H9 (cell line): Measurements from ENCODE around the gene ELOVL2. TPM values are rescaled to one million over a fixed set of nuclear protein-coding genes. Genes with fewer than 3 reads are reported as not detected.

ENCODE experiments used
- DNase-seq: peaks from one replicate; pipeline ENCODE4 v3.0.0-alpha.2; 2017
- H2AFZ ChIP-seq: one replicate; pipeline ENCODE4 v1.6.1; 2013; ENCODE audit warnings: mild to moderate bottlenecking, low read length, control low read depth, moderate library complexity
- H2AK5ac ChIP-seq: 2 replicates; pipeline ENCODE4 v1.6.1; 2013; ENCODE audit warnings: low read length, control low read depth, mixed read lengths; ENCODE audit not compliant: insufficient read length
- H2BK120ac ChIP-seq: one replicate; pipeline ENCODE4 v1.6.1; 2013; ENCODE audit warnings: low read depth, mild to moderate bottlenecking, low read length, control low read depth, inconsistent platforms; ENCODE audit not compliant: poor library complexity, severe bottlenecking
- H2BK12ac ChIP-seq: 2 replicates; pipeline ENCODE4 v1.6.1; 2013; ENCODE audit warnings: low read length, control low read depth, mixed read lengths, low read depth; ENCODE audit not compliant: insufficient read length
- H2BK15ac ChIP-seq: 2 replicates; pipeline ENCODE4 v1.6.1; 2013; ENCODE audit warnings: low read depth, low read length, control low read depth
- H2BK20ac ChIP-seq: one replicate; pipeline ENCODE4 v1.6.1; 2013; ENCODE audit warnings: low read depth, mild to moderate bottlenecking, low read length, control low read depth, inconsistent platforms; ENCODE audit not compliant: poor library complexity, severe bottlenecking
- H2BK5ac ChIP-seq: 2 replicates; pipeline ENCODE4 v1.6.1; 2013; ENCODE audit warnings: low read length, control low read depth, mixed read lengths; ENCODE audit not compliant: insufficient read length
- H3K14ac ChIP-seq: 2 replicates; pipeline ENCODE4 v1.6.1; 2013; ENCODE audit warnings: low read length, control low read depth; ENCODE audit not compliant: insufficient read depth
- H3K18ac ChIP-seq: 2 replicates; pipeline ENCODE4 v1.6.1; 2013; ENCODE audit warnings: low read depth, mild to moderate bottlenecking, mixed read lengths, low read length, control low read depth; ENCODE audit not compliant: insufficient read length
- H3K23ac ChIP-seq: 2 replicates; pipeline ENCODE4 v1.6.1; 2013; ENCODE audit warnings: low read length, control low read depth, mixed read lengths, low read depth; ENCODE audit not compliant: insufficient read length
- H3K23me2 ChIP-seq: 2 replicates; pipeline ENCODE4 v1.6.1; 2013; ENCODE audit warnings: low read depth, mild to moderate bottlenecking, mixed read lengths, low read length, control low read depth; ENCODE audit not compliant: insufficient read length, poor library complexity, severe bottlenecking
- H3K27ac ChIP-seq: 2 replicates; pipeline ENCODE4 v1.5.1; 2013; ENCODE audit warnings: low read length, control low read depth, mixed read lengths, low read depth; ENCODE audit not compliant: insufficient read length
- H3K27me3 ChIP-seq: 2 replicates; pipeline ENCODE4 v1.6.1; 2013; ENCODE audit warnings: low read length, control low read depth, inconsistent platforms; ENCODE audit not compliant: insufficient read depth
- H3K4ac ChIP-seq: 2 replicates; pipeline ENCODE4 v1.6.1; 2013; ENCODE audit warnings: low read depth, mild to moderate bottlenecking, control low read depth, inconsistent platforms, low read length, moderate library complexity
- H3K4me1 ChIP-seq: 2 replicates; pipeline ENCODE4 v1.6.1; 2013; ENCODE audit warnings: low read length, control low read depth, inconsistent platforms; ENCODE audit not compliant: insufficient read depth
- H3K4me2 ChIP-seq: 2 replicates; pipeline ENCODE4 v1.6.1; 2013; ENCODE audit warnings: low read length, control low read depth, mixed read lengths; ENCODE audit not compliant: insufficient read length, insufficient read depth
- H3K56ac ChIP-seq: 2 replicates; pipeline ENCODE4 v1.6.1; 2013; ENCODE audit warnings: low read depth, mild to moderate bottlenecking, mixed read lengths, low read length, control low read depth; ENCODE audit not compliant: insufficient read length
- H3K79me1 ChIP-seq: 2 replicates; pipeline ENCODE4 v1.6.1; 2013; ENCODE audit warnings: low read depth, mild to moderate bottlenecking, moderate library complexity, low read length, control low read depth, inconsistent platforms; ENCODE audit not compliant: insufficient read depth, poor library complexity, severe bottlenecking
- H3K79me2 ChIP-seq: 2 replicates; pipeline ENCODE4 v1.6.1; 2013; ENCODE audit warnings: low read length, control low read depth, inconsistent platforms; ENCODE audit not compliant: insufficient read depth
- H3K9ac ChIP-seq: 2 replicates; pipeline ENCODE4 v1.6.1; 2013; ENCODE audit warnings: low read length, control low read depth, mixed read lengths; ENCODE audit not compliant: insufficient read length; ENCODE audit errors: extremely low read depth
- H3K9me3 ChIP-seq: one replicate; pipeline ENCODE4 v1.6.1; 2013; ENCODE audit warnings: low read depth, low read length, inconsistent platforms; ENCODE audit not compliant: control insufficient read depth
- H3T11ph ChIP-seq: one replicate; pipeline ENCODE4 v1.6.1; 2013; ENCODE audit warnings: mild to moderate bottlenecking, low read length, control low read depth, inconsistent platforms
- H4K20me1 ChIP-seq: one replicate; pipeline ENCODE4 v1.6.1; 2013; ENCODE audit not compliant: control insufficient read depth, insufficient read length, insufficient read depth
- H4K5ac ChIP-seq: 2 replicates; pipeline ENCODE4 v1.6.1; 2013; ENCODE audit warnings: low read depth, mild to moderate bottlenecking, mixed read lengths, low read length, control low read depth; ENCODE audit not compliant: insufficient read length
- H4K8ac ChIP-seq: replicated peaks from 2 replicates; pipeline ENCODE4 v1.6.1; 2013; ENCODE audit warnings: low read length, control low read depth, mixed read lengths, low read depth; ENCODE audit not compliant: insufficient read length
- H4K91ac ChIP-seq: 2 replicates; pipeline ENCODE4 v1.6.1; 2013; ENCODE audit warnings: low read depth, mild to moderate bottlenecking, moderate library complexity, mixed read lengths, low read length, control low read depth; ENCODE audit not compliant: insufficient read length
- H3K27ac Mint-ChIP-seq, 3 experiments: 2 replicates in 2 of 3; 3 replicates in 1 of 3; pipeline ENCODE4 v1.8.0; 2020 to 2021; ENCODE audit warnings: mixed read lengths in 3 of 3, mild to moderate bottlenecking in 1 of 3, moderate library complexity in 1 of 3
- H3K27me3 Mint-ChIP-seq: 2 replicates; pipeline ENCODE4 v1.8.0; 2021; ENCODE audit warnings: low read depth, mild to moderate bottlenecking, moderate library complexity, mixed read lengths
- H3K36me3 Mint-ChIP-seq, 3 experiments: 2 replicates in 2 of 3; 3 replicates in 1 of 3; pipeline ENCODE4 v1.8.0; 2020 to 2021; ENCODE audit warnings: low read depth in 3 of 3, mixed read lengths in 3 of 3; ENCODE audit not compliant: insufficient read depth in 1 of 3
- H3K4me1 Mint-ChIP-seq, 2 experiments: 2 replicates each; pipeline ENCODE4 v1.8.0; 2020; ENCODE audit warnings: mixed read lengths in 2 of 2
- H3K4me3 Mint-ChIP-seq, 2 experiments: 2 replicates in 1 of 2; 3 replicates in 1 of 2; pipeline ENCODE4 v1.8.0; 2020 to 2021; ENCODE audit warnings: mild to moderate bottlenecking in 2 of 2, mixed read lengths in 2 of 2, moderate library complexity in 1 of 2
- H3K9me3 Mint-ChIP-seq, 2 experiments: 2 replicates in 1 of 2; 3 replicates in 1 of 2; pipeline ENCODE4 v1.8.0; 2020; ENCODE audit warnings: mild to moderate bottlenecking in 2 of 2, mixed read lengths in 2 of 2, moderate library complexity in 1 of 2
- WGBS: extraction: QIAGEN DNeasy Blood & Tissue Kit; methylation state at CpG from one replicate; pipeline ENCODE4 v1.1.7; 2013; ENCODE audit warnings: missing lambda C conversion rate, low lambda C conversion rate, mixed read lengths; ENCODE audit not compliant: insufficient read length; ENCODE audit errors: extremely low coverage; 5-methylcytosine and 5-hydroxymethylcytosine counted together
- total RNA-seq: library from RNA; stranded (reverse); gene quantifications from 2 replicates; pipeline ENCODE4 v1.2.1, GENCODE V29; 2021
- TF ChIP-seq, protein P1 (sequence below): fragments of 200-600 bp; sonication (generic); conservative IDR thresholded peaks from 3 replicates; pipeline ENCODE4 v1.8.0; 2021; ENCODE audit warnings: antibody characterized with exemption, mild to moderate bottlenecking

ELOVL2 gene
- total RNA-seq, 1 experiment from 2014 or later = 0.57 TPM

DNA sequence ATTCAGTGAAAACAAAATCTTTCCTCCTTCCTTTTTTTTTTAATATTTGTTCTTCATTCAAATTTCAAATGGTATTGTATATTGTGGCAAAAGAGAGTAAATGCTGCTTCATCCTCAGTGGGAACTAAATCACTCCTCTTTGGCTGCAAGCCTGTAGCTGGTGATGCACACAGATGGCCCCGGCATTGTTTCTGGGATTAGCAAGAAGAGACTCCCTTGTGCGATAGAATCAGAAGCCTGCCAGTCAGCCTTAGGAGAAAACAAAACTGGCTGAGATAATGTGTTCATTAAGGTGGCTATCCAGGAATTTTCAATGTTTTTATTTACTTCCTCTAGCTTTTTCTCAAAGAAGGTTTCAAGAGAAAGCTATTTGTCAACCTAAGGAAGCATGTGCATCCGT is 20.7 kb upstream of the ELOVL2 start:
- WGBS = no CpG with 5 or more reads among the region's 3 CpGs
- Mint-ChIP-seq H3K4me3 (no peak overlapping the region), H3K9me3 (no peaks in the 10 kb centered on the region), H3K27ac (no peak overlapping the region), H3K4me1 (peaks cover 4 to 8% of the 10 kb centered on the region in 2 experiments; a peak in 3 of 4 replicates), H3K27me3 (no peaks in the 10 kb centered on the region; the same call in 1 of the 2 replicates), H3K36me3 (no peaks in the 10 kb centered on the region)
- Histone ChIP-seq H3K9me3 (no peaks in the 10 kb centered on the region), H2AK5ac (no peak overlapping the region), H2AFZ (no peak overlapping the region), H3K4me2 (no peak overlapping the region), H3K18ac (no peak overlapping the region), H2BK12ac (no peak overlapping the region), H2BK120ac (no peak overlapping the region), H4K5ac (no peak overlapping the region), H3T11ph (no peak overlapping the region), H4K91ac (no peak overlapping the region), H2BK20ac (no peak overlapping the region), H3K56ac (no peak overlapping the region), H2BK5ac (no peak overlapping the region), H3K27ac (no peak overlapping the region), H3K23me2 (no peaks in the 10 kb centered on the region), H4K20me1 (no peaks in the 10 kb centered on the region), H4K8ac (no peak overlapping the region), H3K4me1 (no peaks in the 10 kb centered on the region; the same call in 1 of the 2 replicates), H3K27me3 (no peaks in the 10 kb centered on the region), H3K79me2 (no peaks in the 10 kb centered on the region), H3K23ac (no peak overlapping the region), H3K79me1 (no peaks in the 10 kb centered on the region), H2BK15ac (no peak overlapping the region), H3K4ac (no peak overlapping the region), H3K9ac (no peak overlapping the region), H3K14ac (no peak overlapping the region)
- TF ChIP-seq, protein P1, sequence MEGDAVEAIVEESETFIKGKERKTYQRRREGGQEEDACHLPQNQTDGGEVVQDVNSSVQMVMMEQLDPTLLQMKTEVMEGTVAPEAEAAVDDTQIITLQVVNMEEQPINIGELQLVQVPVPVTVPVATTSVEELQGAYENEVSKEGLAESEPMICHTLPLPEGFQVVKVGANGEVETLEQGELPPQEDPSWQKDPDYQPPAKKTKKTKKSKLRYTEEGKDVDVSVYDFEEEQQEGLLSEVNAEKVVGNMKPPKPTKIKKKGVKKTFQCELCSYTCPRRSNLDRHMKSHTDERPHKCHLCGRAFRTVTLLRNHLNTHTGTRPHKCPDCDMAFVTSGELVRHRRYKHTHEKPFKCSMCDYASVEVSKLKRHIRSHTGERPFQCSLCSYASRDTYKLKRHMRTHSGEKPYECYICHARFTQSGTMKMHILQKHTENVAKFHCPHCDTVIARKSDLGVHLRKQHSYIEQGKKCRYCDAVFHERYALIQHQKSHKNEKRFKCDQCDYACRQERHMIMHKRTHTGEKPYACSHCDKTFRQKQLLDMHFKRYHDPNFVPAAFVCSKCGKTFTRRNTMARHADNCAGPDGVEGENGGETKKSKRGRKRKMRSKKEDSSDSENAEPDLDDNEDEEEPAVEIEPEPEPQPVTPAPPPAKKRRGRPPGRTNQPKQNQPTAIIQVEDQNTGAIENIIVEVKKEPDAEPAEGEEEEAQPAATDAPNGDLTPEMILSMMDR = no peak
- no peak for DNase-seq
